ENCODE data around the gene ANG.

Gene ANG

DNA sequence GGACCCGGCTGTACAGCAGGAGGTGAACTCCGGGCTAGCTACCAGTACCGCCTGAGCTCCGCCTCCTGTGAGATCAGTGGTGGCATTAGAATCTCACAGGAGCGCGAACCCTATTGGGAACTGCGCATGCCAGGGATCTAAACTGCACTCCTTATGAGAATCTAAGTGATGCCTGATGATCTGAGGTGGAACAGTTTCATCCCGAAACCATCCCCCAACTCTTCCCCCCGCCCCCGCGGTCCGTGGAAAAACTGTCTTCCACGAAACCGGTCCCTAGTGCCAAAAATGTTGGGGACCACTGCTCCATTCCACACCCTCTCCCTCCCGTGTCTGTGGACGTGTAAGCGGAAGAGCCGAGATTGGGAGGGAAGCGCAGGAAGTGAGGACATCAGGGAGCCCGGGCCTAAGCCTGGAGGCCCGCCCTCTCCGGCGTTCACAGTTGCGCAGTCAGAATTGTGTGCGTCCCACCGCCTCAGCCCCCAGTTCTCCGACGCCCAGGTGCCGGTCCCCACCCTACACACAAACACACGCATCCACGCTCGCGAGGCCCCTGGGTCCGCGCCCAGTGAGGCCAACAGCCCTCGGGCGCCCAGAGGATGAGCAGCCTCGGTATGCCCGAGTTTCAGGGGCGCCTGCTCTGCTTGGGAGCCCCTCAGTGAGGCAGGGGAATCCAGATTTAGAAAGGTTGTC, 6.0 kb upstream of the ANG start:
- H3K9ac ChIP-seq: peak overlapping the region; percentile 81
- no peak overlapping the region for H3K4me3 ChIP-seq (IDR thresholded peaks at IDR 0.05; ENCODE audit: insufficient read depth, low read depth, low read length)
- H3K36me3 ChIP-seq (ENCODE audit: insufficient read depth): no peaks in the 10 kb centered on the region
- H2AFZ ChIP-seq (ENCODE audit: low read depth): peak overlapping the region; percentile 81
- no peaks in the 10 kb centered on the region for H3K27me3 ChIP-seq (ENCODE audit: insufficient read depth, low read depth)
- H3K4me2 ChIP-seq: peak overlapping the region; percentile 76
- no peak for TF ChIP-seq CTCF (conservative IDR thresholded peaks at IDR 0.05; ENCODE audit: low read depth, low read length)
- H4K20me1 ChIP-seq (ENCODE audit: insufficient read depth): no peaks in the 10 kb centered on the region
- no peaks in the 10 kb centered on the region for H3K79me2 ChIP-seq (ENCODE audit: insufficient read depth, low read depth)
- H3K4me1 ChIP-seq (ENCODE audit: low read depth, poor library complexity, severe bottlenecking): peaks cover 23% of the 10 kb centered on the region
- H3K27ac ChIP-seq: peak overlapping the region; percentile 86

DNA sequence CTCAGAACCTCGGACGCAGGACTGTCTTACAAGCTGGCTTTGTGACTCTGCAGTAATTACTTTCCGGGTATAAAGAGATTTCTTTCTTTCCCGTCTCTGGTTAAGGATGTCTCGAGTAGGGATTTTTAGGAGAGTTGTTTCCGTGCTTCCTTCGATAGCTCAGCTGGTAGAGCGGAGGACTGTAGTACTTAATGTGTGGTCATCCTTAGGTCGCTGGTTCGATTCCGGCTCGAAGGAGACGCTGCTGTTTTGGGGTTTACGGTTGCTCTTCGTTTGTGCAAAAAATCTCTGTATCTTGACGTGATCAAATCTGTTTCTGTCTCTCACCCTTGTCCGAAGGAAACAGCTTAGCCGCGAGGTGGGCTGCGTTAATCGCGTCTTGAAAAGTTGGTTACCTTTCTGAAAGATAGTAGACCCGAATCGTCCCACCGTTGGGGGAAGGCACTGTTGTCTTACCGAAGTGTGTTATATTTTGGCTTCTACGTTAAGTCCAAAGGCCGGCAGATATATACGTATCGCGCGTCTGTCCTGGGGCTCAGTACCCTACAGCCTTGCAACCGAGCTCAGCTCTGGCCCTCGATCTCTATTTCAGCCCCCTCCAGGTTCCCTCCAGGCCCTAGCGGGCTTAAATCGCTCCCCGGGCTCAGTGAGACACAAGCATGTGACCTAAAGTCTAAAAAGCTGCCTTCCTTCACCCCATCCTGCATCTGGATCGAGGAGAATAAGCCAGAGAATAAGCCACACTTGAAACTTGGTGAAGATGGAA, 5.3 kb upstream of the ANG start:
- no peak for TF ChIP-seq CTCF (conservative IDR thresholded peaks at IDR 0.05; ENCODE audit: low read depth, low read length)
- no peaks in the 10 kb centered on the region for H3K27me3 ChIP-seq (ENCODE audit: insufficient read depth, low read depth)
- no peaks in the 10 kb centered on the region for H3K79me2 ChIP-seq (ENCODE audit: insufficient read depth, low read depth)
- peak overlapping the region; percentile 81 for H3K4me2 ChIP-seq
- H3K4me3 ChIP-seq (IDR thresholded peaks at IDR 0.05; ENCODE audit: insufficient read depth, low read depth, low read length): no peak overlapping the region
- H2AFZ ChIP-seq (ENCODE audit: low read depth): peak overlapping the region; percentile 81
- H3K36me3 ChIP-seq (ENCODE audit: insufficient read depth): no peaks in the 10 kb centered on the region
- H3K27ac ChIP-seq: peak overlapping the region; percentile 86
- H3K4me1 ChIP-seq (ENCODE audit: low read depth, poor library complexity, severe bottlenecking): peaks cover 22% of the 10 kb centered on the region
- no peaks in the 10 kb centered on the region for H4K20me1 ChIP-seq (ENCODE audit: insufficient read depth)
- peak overlapping the region; percentile 81 for H3K9ac ChIP-seq

DNA sequence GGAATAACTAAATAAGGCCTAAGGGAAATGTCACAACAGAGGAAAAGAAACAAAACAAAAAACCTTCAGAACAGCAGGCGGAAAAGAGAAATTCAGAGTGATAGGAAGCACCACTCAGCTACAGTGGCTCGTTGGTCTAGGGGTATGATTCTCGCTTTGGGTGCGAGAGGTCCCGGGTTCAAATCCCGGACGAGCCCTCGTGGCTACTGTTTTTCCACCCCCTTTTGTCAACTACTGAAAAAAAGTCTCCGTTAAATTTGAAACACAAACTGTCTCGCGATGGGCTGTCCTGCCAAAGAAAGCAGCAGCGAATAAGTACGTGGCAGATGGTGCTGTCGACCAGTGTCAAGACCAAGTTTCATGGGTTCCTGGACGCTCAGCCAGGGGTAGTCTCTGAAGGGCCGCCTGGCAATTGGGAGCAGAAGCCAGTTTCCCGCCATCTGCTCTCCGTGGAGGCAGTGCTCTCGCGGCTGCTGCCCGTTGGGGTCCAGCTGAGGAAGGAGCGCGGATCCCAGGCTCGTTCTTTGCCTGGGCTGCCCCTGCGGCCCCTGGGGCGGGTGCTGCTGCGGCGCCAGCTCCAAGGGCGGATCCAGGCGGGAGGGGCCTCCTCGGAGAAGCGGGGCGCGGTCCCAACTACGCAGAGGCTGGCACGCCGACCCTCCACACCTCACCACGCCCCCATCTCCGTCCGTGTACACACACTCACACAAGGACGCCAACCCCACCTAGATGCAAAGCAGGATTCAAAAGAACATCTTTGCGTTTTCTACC, 4.5 kb upstream of the ANG start, which contains the start of gene RNASE4:
Gene RNASE4, plus strand, starts transcription at position 670 of the 771 bp plus-strand sequence. CDS start 14,812 bp downstream, outside the sequence.
- peak within 1 kb of the TSS; percentile 86 for H3K27ac ChIP-seq
- peak within 1 kb of the TSS; percentile 71 for H2AFZ ChIP-seq (ENCODE audit: low read depth)
- no peaks in the 10 kb centered on the region for H3K36me3 ChIP-seq (ENCODE audit: insufficient read depth)
- no peaks in the 10 kb centered on the region for H3K27me3 ChIP-seq (ENCODE audit: insufficient read depth, low read depth)
- no peak within 1 kb of the TSS for H3K4me3 ChIP-seq (IDR thresholded peaks at IDR 0.05; ENCODE audit: insufficient read depth, low read depth, low read length)
- H3K9ac ChIP-seq: peak within 1 kb of the TSS; percentile 81; the same call in 1 of the 2 replicates
- H3K4me2 ChIP-seq: peak within 1 kb of the TSS; percentile 81
- no peaks in the 10 kb centered on the region for H3K79me2 ChIP-seq (ENCODE audit: insufficient read depth, low read depth)
- H3K4me1 ChIP-seq (ENCODE audit: low read depth, poor library complexity, severe bottlenecking): peaks cover 14% of the 10 kb centered on the region
- TF ChIP-seq CTCF (conservative IDR thresholded peaks at IDR 0.05; ENCODE audit: low read depth, low read length): no peak
- H4K20me1 ChIP-seq (ENCODE audit: insufficient read depth): no peaks in the 10 kb centered on the region

- no peak for TF ChIP-seq CTCF (conservative IDR thresholded peaks at IDR 0.05; ENCODE audit: low read depth, low read length)
- Histone ChIP-seq H3K9ac (peak overlapping the region; percentile 81; the same call in 1 of the 2 replicates), H3K27me3 (ENCODE audit: insufficient read depth, low read depth) (no peaks in the 10 kb centered on the region), H4K20me1 (ENCODE audit: insufficient read depth) (no peaks in the 10 kb centered on the region), H3K27ac (peak overlapping the region; percentile 86; the same call in 1 of the 2 replicates), H3K4me3 (IDR thresholded peaks at IDR 0.05; ENCODE audit: insufficient read depth, low read depth, low read length) (no peak overlapping the region), H3K79me2 (ENCODE audit: insufficient read depth, low read depth) (no peaks in the 10 kb centered on the region), H3K4me2 (peak overlapping the region; percentile 81), H3K36me3 (ENCODE audit: insufficient read depth) (no peaks in the 10 kb centered on the region), H3K4me1 (ENCODE audit: low read depth, poor library complexity, severe bottlenecking) (peaks cover 7% of the 10 kb centered on the region), H2AFZ (ENCODE audit: low read depth) (peak overlapping the region; percentile 71)
These were observed 3.7 kb upstream of the ANG start for GRCh38 chr14:20684662-20685456.
